22Rv1 (cell line): Measurements from ENCODE around the gene STK33.

Experiments used
- H3K27ac ChIP-seq: fragments of 450-650 bp; 2 replicates; pipeline ENCODE4 v1.5.1; 2017
- CTCF ChIP-seq: fragments of 450-650 bp; IDR thresholded peaks from 2 replicates; pipeline ENCODE4 v1.5.1; 2017; ENCODE audit warnings: mild to moderate bottlenecking
- ZFX ChIP-seq: fragments of 450-650 bp; IDR thresholded peaks from 2 replicates; pipeline ENCODE4 v1.6.1; 2017; ENCODE audit warnings: antibody characterized with exemption, borderline replicate concordance

The STK33 gene

DNA sequence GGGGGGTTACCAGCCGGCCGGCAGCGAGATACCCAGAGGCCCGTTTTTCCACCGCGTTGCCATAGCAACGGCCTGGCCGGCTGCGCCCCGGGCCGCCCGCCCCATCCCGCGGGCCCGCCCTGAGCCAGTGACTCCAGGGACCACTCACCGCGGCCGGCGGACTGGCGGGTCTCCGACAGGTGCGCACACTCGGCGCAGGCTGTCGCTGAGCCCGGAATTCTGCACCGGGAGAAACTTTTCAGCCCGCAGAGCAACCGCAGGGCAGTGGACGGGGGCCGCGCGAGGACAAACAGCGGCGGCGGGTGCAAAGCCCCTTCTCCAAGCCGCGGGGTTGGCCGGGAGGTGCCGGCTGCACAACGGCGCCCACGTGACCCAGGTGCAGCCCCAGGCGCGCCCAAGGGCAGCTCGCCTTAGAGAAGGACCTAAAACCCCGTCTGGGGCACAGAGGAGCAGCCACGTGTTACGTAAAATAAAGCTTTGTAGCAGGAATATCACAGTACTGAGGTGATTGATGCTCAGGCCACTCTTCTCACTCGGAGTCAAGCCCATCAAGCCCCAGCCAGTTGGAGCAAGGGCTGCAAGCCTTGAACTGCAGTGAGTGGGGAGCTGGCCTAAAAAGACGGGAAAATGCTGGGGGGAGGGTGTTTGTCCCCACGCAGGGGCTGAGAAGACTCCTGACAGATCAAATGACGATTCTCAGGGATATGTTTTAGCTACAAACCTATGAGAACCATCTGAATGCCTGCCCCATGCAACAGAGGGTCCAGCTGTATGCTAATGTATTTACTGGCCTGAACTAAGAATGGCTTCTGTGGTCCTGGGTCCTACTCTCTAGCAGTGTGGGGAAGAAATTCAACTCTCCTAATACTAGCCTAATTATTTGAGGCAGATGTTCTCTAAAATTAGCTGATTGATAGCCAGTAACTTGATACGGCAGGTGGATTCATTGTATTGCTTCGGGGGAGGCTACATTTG, at the start of gene STK33:
Gene STK33, minus strand, starts transcription at position 294 of the 975 bp plus-strand sequence. CDS start 119,323 bp downstream, outside the sequence.
- TF ChIP-seq CTCF (no peak), ZFX (no peak)
- H3K27ac ChIP-seq, result no peak within 1 kb of the TSS

DNA sequence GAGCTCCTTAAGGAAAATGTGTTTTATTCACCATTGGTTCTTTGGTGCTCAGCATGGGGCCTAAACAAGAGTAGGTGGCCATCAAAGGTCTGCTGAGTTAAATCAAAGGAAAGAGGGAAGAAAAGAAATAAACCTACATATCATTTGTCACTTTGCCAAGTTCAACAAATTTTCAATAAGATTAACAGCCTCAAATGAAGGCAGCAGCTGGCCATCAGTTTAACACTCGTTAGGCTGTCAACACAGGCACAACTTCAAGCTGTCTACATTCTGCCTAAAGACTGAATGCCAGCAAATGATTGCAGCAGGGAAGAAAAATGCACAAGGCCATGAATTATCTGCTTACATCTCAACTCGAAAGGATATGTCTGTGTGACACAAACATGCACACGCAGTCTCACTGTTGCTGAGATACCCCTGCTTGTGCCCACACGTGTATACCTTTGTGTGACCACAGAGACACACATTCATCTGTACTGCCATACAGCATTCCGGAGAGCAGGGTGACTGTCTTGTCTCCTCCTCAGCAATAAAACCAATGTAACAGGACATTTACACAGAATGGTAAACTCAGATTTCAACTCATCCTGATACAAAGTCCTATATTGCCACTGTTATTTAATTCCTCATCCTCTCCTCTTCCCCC, 48.3 kb upstream of the STK33 start:
- no peak overlapping the region for H3K27ac ChIP-seq
- TF ChIP-seq ZFX (no peak), CTCF (no peak)

DNA sequence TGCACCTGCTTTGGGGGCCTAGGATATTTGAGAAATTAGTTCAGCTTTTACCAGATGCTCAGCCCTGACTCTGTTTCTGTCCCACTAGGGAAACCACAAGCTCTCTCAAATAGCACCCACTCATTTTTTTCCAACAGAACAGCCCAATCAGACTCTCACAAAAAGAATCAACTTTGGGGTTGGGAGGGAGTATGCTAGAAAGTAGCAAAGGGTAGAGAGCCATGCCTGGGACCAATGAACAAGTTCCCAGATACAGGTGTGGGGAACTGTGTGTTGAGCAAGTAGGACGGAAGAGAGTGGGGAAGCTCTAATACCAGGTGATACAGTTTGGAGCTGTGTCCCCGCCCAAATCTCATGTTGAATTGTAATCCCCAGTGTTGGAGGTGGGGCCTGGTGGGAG, 47.3 kb upstream of the STK33 start:
- TF ChIP-seq ZFX (no peak), CTCF (no peak)
- no peak overlapping the region for H3K27ac ChIP-seq

DNA sequence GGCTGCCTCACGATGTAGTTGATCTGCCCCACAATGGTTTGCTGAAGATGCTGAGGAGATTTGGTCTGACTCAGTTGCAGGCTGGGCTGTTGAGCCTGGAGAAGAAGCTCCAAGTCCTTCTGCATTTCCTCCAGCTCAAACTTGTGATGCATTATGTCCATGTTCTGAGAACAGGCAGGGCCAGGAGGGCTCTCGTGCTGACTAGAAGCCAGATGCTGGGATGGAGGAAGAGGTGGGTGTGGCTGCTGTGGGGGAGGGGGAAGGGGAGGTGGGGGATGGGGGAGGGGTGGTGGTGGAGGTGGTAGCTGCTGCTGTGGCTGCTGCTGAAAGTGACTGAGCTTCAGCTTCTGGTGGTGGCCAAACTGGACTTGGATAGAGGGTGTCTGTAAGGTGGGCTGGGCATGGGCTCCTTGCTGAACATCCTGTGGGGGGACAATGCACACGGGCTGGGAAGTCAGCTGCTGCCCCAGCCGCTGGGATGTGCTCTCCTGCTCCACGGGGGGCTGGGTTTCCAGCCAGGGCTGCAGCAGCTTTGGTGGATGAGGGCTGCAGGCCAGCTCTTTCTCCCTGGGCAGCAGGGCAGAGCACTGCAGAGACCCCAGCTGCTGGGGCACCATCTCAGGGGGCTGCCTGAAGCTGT, 46.4 kb upstream of the STK33 start:
- TF ChIP-seq ZFX (no peak), CTCF (no peak)
- no peak overlapping the region for H3K27ac ChIP-seq

DNA sequence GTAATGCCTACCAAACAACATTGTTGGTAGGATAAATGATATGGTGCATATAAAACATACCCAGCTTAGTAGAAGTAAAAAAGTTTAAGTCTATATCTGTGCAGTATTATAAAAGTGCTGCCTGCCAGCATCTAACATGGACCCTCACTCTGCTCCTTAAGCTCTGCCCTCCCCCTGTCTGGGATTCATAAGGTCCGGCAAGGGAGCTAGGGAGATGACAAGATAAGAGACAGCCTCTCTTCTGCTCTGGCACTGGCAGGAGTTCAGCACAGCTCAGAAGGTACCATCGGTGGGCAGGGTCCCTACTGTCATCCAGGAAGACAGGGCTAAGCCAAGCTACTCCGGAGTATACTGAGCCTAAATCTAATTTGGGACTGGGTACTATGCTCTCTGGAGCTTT, 45.6 kb upstream of the STK33 start:
- TF ChIP-seq ZFX (no peak), CTCF (no peak)
- no peak overlapping the region for H3K27ac ChIP-seq

DNA sequence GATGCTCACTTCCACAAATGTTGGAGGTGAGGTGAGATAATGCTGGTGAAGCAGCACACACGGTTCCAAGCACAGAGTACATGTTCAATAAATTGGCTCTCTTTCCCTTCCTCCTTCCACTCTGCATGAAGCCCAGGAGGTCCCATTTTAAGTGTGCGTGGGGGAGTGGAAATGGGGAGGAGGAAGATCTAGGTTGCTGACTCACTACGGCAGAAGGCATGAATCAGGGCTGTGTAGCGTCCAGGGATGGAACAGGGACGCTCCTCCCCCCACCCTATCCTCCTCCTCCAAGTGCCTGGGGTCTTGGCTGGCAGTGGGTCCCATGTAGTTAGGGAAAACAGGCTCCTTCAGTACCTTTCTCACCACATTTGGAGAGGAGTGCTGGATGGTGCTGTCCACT, 44.3 kb upstream of the STK33 start:
- H3K27ac ChIP-seq, result no peak overlapping the region
- TF ChIP-seq ZFX (no peak), CTCF (no peak)

DNA sequence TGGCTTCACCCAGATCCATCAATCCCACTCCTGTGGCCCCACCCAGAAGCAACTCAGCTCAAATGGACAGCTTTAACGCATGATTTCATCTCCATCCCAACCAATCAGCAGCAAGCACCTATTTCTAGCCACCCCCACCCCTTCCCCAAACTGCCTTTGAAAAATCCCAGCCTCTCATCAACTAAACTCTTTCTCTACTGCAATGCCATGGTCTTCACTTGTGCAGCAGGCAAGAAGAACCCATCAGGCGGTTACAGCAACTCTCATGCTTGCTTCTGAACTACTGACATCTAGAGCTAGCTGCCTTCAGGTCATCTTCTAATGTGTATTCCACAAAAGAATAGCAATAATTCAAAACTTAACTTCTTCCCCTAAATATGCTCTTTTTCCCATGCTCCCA, 42.1 kb upstream of the STK33 start:
- no peak overlapping the region for H3K27ac ChIP-seq
- TF ChIP-seq ZFX (no peak), CTCF (no peak)
